ENCODE results near the gene MTMR10.

DNA sequence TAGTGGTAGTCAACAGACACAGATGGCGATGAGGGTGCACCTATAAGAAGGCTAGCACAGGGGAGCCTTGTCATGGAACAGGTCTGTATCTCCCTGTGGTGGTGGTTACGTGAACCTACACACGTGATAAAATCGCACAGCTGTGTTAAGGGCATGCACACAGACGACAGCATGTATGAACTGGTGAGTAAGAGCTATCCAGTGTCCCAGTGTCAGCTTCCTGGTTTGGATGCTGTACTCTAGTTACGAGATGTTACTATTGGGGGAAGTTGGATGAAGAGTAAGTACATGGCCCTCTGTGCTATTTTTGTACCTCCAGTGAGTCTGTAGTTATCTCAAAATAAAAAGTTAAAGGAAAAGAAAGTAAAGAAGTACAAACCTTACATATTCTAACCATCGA lies 38.2 kb downstream of the MTMR10 start:
- TF ChIP-seq CTCF (IDR thresholded peaks at IDR 0.05) = no peak
- TF ChIP-seq, protein P1, sequence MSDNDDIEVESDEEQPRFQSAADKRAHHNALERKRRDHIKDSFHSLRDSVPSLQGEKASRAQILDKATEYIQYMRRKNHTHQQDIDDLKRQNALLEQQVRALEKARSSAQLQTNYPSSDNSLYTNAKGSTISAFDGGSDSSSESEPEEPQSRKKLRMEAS (IDR thresholded peaks at IDR 0.05; ENCODE audit: low read depth) = no peak
- no peak for TF ChIP-seq SIN3A (IDR thresholded peaks at IDR 0.05; ENCODE audit: borderline replicate concordance, low read depth, low read length)
- TF ChIP-seq RXRA (IDR thresholded peaks at IDR 0.05; ENCODE audit: borderline replicate concordance, low read depth) = no peak
- no peak for TF ChIP-seq RCOR1 (IDR thresholded peaks at IDR 0.05; ENCODE audit: low read length)
- no peak for TF ChIP-seq JUND (IDR thresholded peaks at IDR 0.05)
- no peak for TF ChIP-seq CHD2 (IDR thresholded peaks at IDR 0.05; ENCODE audit: low read length, partially characterized antibody)
- TF ChIP-seq TCF12 (IDR thresholded peaks at IDR 0.05) = no peak
- TF ChIP-seq, protein P2, sequence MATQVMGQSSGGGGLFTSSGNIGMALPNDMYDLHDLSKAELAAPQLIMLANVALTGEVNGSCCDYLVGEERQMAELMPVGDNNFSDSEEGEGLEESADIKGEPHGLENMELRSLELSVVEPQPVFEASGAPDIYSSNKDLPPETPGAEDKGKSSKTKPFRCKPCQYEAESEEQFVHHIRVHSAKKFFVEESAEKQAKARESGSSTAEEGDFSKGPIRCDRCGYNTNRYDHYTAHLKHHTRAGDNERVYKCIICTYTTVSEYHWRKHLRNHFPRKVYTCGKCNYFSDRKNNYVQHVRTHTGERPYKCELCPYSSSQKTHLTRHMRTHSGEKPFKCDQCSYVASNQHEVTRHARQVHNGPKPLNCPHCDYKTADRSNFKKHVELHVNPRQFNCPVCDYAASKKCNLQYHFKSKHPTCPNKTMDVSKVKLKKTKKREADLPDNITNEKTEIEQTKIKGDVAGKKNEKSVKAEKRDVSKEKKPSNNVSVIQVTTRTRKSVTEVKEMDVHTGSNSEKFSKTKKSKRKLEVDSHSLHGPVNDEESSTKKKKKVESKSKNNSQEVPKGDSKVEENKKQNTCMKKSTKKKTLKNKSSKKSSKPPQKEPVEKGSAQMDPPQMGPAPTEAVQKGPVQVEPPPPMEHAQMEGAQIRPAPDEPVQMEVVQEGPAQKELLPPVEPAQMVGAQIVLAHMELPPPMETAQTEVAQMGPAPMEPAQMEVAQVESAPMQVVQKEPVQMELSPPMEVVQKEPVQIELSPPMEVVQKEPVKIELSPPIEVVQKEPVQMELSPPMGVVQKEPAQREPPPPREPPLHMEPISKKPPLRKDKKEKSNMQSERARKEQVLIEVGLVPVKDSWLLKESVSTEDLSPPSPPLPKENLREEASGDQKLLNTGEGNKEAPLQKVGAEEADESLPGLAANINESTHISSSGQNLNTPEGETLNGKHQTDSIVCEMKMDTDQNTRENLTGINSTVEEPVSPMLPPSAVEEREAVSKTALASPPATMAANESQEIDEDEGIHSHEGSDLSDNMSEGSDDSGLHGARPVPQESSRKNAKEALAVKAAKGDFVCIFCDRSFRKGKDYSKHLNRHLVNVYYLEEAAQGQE (IDR thresholded peaks at IDR 0.05; ENCODE audit: low read depth, low read length) = no peak
- TF ChIP-seq RAD21 (IDR thresholded peaks at IDR 0.05; ENCODE audit: low read length) = no peak
